GM12878 (cell line): ENCODE results near the gene JADE3. TPM values are rescaled to one million over a fixed set of nuclear protein-coding genes. Genes with fewer than 3 reads are reported as not detected.

Experiments used
- ATAC-seq: fragments of 200-7000 bp; cut with Tn5 transposase; 3 replicates; pipeline ENCODE4 v1.9.1; 2020; ENCODE audit warnings: mild to moderate bottlenecking, moderate library complexity
- BruUV-seq: library from RNA; stranded (reverse); fragments of 400-500 nt; replicated peaks from 2 replicates; lab custom pipeline; 2021; lab: Mats Ljungman, UMichigan
- CTCF ChIA-PET: fragments of 300-600 bp; sonication (Branson Sonifier 250); formaldehyde crosslinking; extraction: SDS; loops from one replicate; lab custom pipeline; 2021; ENCODE audit warnings: inconsistent platforms; lab: Yijun Ruan, JAX
- POLR2A ChIA-PET: fragments of 350-600 bp; formaldehyde crosslinking; extraction: SDS; loops from one replicate; lab custom pipeline; 2021; ENCODE audit warnings: inconsistent platforms; lab: Charles Lee
- RAD21 ChIA-PET: fragments of 300-600 bp; sonication (Branson Sonifier 250); formaldehyde crosslinking; loops from one replicate; lab custom pipeline; 2023; ENCODE audit warnings: antibody characterized with exemption; ENCODE audit not compliant: unreplicated experiment; lab: Charles Lee
- SMC1A ChIA-PET: fragments of 300-600 bp; sonication (Branson Sonifier 250); formaldehyde crosslinking; loops from one replicate; lab custom pipeline; 2023; ENCODE audit not compliant: unreplicated experiment, uncharacterized antibody; lab: Charles Lee
- DNase-seq: peaks from one replicate; pipeline ENCODE4 v3.0.0-alpha.2; 2011; ENCODE audit warnings: low read depth, low spot score
- FAIRE-seq: peaks from 3 replicates; lab custom pipeline; 2011; peaks lifted over from hg19 to GRCh38; lab: Jason Lieb, UNC
- H2AFZ ChIP-seq: 2 replicates; pipeline ENCODE4 v1.6.0; 2011; ENCODE audit warnings: low read depth, low read length, control low read depth; ENCODE audit not compliant: control insufficient read depth
- H3K27ac ChIP-seq: 2 replicates; pipeline ENCODE4 v1.5.1; 2011; ENCODE audit warnings: control low read depth; ENCODE audit not compliant: control insufficient read depth, insufficient read depth
- H3K27me3 ChIP-seq, 2 experiments: replicated peaks in 1 of 2; 2 replicates each; pipeline versions ENCODE4 v1.6.0 to v1.6.1; 2011; ENCODE audit warnings: low read length in 1 of 2; ENCODE audit not compliant: control insufficient read depth in 2 of 2, insufficient read depth in 2 of 2
- H3K36me3 ChIP-seq, 2 experiments: 2 replicates each; pipeline ENCODE4 v1.5.1; 2011; ENCODE audit warnings: low read length in 1 of 2; ENCODE audit not compliant: control insufficient read depth in 2 of 2, insufficient read depth in 2 of 2
- H3K4me1 ChIP-seq: 2 replicates; pipeline ENCODE4 v1.6.1; 2011; ENCODE audit warnings: mild to moderate bottlenecking, low read length, moderate library complexity, mixed read lengths; ENCODE audit not compliant: control insufficient read depth, insufficient read depth
- H3K4me2 ChIP-seq: 2 replicates; pipeline ENCODE4 v1.6.0; 2011; ENCODE audit warnings: control low read depth; ENCODE audit not compliant: control insufficient read depth, insufficient read depth
- H3K4me3 ChIP-seq: fragments of 200-600 bp; sonication (generic); 2 replicates; pipeline ENCODE4 v1.5.1; 2016
- H3K79me2 ChIP-seq: 2 replicates; pipeline ENCODE4 v1.6.0; 2011; ENCODE audit warnings: low read length; ENCODE audit not compliant: control insufficient read depth, insufficient read depth
- H3K9ac ChIP-seq: 2 replicates; pipeline ENCODE4 v1.8.0; 2011; ENCODE audit warnings: low read length, control low read depth, mixed read lengths; ENCODE audit not compliant: control insufficient read depth, insufficient read depth
- H3K9me3 ChIP-seq: replicated peaks from 3 replicates; pipeline ENCODE4 v1.5.1; 2011; ENCODE audit warnings: mild to moderate bottlenecking, low read length; ENCODE audit not compliant: control insufficient read depth, insufficient read depth
- H4K20me1 ChIP-seq: 2 replicates; pipeline ENCODE4 v1.6.0; 2011; ENCODE audit not compliant: control insufficient read depth, insufficient read depth
- BCLAF1 ChIP-seq: fragments of 450-650 bp; IDR thresholded peaks from 2 replicates; pipeline ENCODE4 v1.6.1; 2017; ENCODE audit warnings: antibody characterized with exemption, mild to moderate bottlenecking, moderate library complexity
- E2F8 ChIP-seq: fragments of 450-650 bp; IDR thresholded peaks from 2 replicates; pipeline ENCODE4 v1.6.1; 2018; ENCODE audit warnings: mild to moderate bottlenecking, low read depth, moderate library complexity; ENCODE audit not compliant: partially characterized antibody
- ETV6 ChIP-seq, 2 experiments: fragments of 450-650 bp in 1 of 2; IDR thresholded peaks in 1 of 2; conservative IDR thresholded peaks in 1 of 2; 2 replicates each; pipeline ENCODE4 v1.6.1; 2014; ENCODE audit warnings: antibody characterized with exemption in 1 of 2, borderline replicate concordance in 1 of 2, low read depth in 1 of 2, mild to moderate bottlenecking in 1 of 2, moderate library complexity in 1 of 2
- GATAD2B ChIP-seq: fragments of 450-650 bp; conservative IDR thresholded peaks from 2 replicates; pipeline ENCODE4 v1.6.1; 2017; ENCODE audit warnings: low read depth, mild to moderate bottlenecking, moderate library complexity
- PAX8 ChIP-seq: fragments of 450-650 bp; IDR thresholded peaks from 2 replicates; pipeline ENCODE4 v1.6.1; 2017; ENCODE audit warnings: mild to moderate bottlenecking, moderate library complexity
- RFX5 ChIP-seq: IDR thresholded peaks from 2 replicates; pipeline ENCODE4 v1.6.1; 2011; ENCODE audit warnings: low read depth, low read length, improper control_type of control experiment
- SRF ChIP-seq, 2 experiments: IDR thresholded peaks; 2 replicates each; pipeline ENCODE4 v1.6.1; 2011; ENCODE audit warnings: low read depth in 2 of 2, low read length in 2 of 2, mild to moderate bottlenecking in 1 of 2, moderate library complexity in 1 of 2
- ZBED1 ChIP-seq: IDR thresholded peaks from 2 replicates; pipeline ENCODE4 v1.6.1; 2016; ENCODE audit warnings: borderline replicate concordance
- ZNF384 ChIP-seq: IDR thresholded peaks from 2 replicates; pipeline ENCODE4 v1.6.1; 2012; ENCODE audit warnings: low read depth, mild to moderate bottlenecking, low read length, improper control_type of control experiment, borderline replicate concordance
- WGBS: methylation state at CpG from one replicate; pipeline ENCODE4 v1.1.6; 2016; ENCODE audit warnings: low lambda C conversion rate; ENCODE audit not compliant: insufficient replicate concordance, insufficient coverage; ENCODE audit errors: missing lambda C conversion rate; 5-methylcytosine and 5-hydroxymethylcytosine counted together
- in situ Hi-C: fragments of 300-500 bp; cut with MboI; formaldehyde crosslinking; loops from 9 replicates; pipeline ENCODE4 v1.14.3; 2018; ENCODE audit warnings: mixed read lengths
- intact Hi-C: fragments of 100-400 bp; cut with micrococcal nuclease; formaldehyde crosslinking; loops from one replicate; pipeline ENCODE4 v1.14.2; 2022; ENCODE audit not compliant: unreplicated experiment
- polyA plus RNA-seq, 11 experiments: library from polyadenylated mRNA; depleted of rRNA in 4 of 11; unstranded in 6 of 11; stranded (reverse) in 5 of 11; fragments of >200 nt; fragmentation: Nextera tagmentation in 4 of 11; fragmentation: Illumina TruSeq in 1 of 11; extraction: Ambion mirVana in 4 of 11; extraction: Trizol in 1 of 11; gene quantifications; 1 replicate in 1 of 11; 2 replicates in 10 of 11; pipeline versions ENCODE4 v1.2.1 to v1.2.3, GENCODE V29; 2011 to 2016; ENCODE audit warnings: inconsistent platforms in 2 of 11, missing spikeins in 2 of 11, low read depth in 1 of 11
- total RNA-seq, 4 experiments: library from RNA; depleted of rRNA in 3 of 4; stranded (reverse); fragments of >200 nt in 3 of 4; fragmentation: Illumina TruSeq in 1 of 4; extraction: Trizol in 1 of 4; gene quantifications; 2 replicates each; pipeline versions ENCODE4 v1.2.1 to v1.2.3, GENCODE V29; 2013 to 2021

JADE3 gene
- total and polyA plus RNA-seq, 10 of the 15 experiments (the other 5 are each of a cell fraction or from before 2014, with no cell fraction given): 0.06 to 13.0 (median 0.65) TPM

GRCh38 chrX:46978341-46979291 lies 66.4 kb downstream of the JADE3 start (continued):
- no peak for TF ChIP-seq PAX8

GRCh38 chrX:46984705-46985104 lies 72.5 kb downstream of the JADE3 start:
- Histone ChIP-seq H3K4me3 (no peak overlapping the region), H3K36me3 (no peaks in the 10 kb centered on the region), H3K4me1 (no peaks in the 10 kb centered on the region), H3K79me2 (no peaks in the 10 kb centered on the region), H4K20me1 (no peaks in the 10 kb centered on the region), H2AFZ (no peak overlapping the region), H3K4me2 (no peak overlapping the region), H3K9me3 (no peaks in the 10 kb centered on the region; the same call in 2 of the 3 replicates), H3K27me3 (no peaks in the 10 kb centered on the region; a peak in 1 of 4 replicates), H3K27ac (no peak overlapping the region), H3K9ac (no peak overlapping the region)
- in situ Hi-C loops (no loop called here), intact Hi-C loops (no loop called here)
- 82% methylated on average over 3 of the region's 3 CpGs for WGBS
- ChIA-PET POLR2A (no interaction called here), RAD21 (no interaction called here), SMC1A (no interaction called here), CTCF (no interaction called here)
- DNase-seq: no peak
- no peak for ATAC-seq
- no TSS peak for BruUV-seq
- no peak for FAIRE-seq
- no peak for TF ChIP-seq BCLAF1
- TF ChIP-seq RFX5: no peak
- no peak for TF ChIP-seq SRF (IDR thresholded peaks at IDR 0.05; ENCODE audit: low read depth in 2 of 2, low read length in 2 of 2)
- TF ChIP-seq ETV6 (conservative IDR thresholded peaks at IDR 0.05 in 1 of 2, IDR thresholded peaks at IDR 0.05 in 1 of 2; ENCODE audit: borderline replicate concordance in 1 of 2, low read depth in 1 of 2): no peak
- no peak for TF ChIP-seq E2F8
- no peak for TF ChIP-seq ZBED1
- no peak for TF ChIP-seq GATAD2B
- no peak for TF ChIP-seq ZNF384
